Adrenal gland (tissue), 5 donors: ENCODE data around the gene ERC1.
"Not testable (repeated sequence)": the region's sequence is repeated elsewhere in the genome, so short reads cannot be mapped to it uniquely, and the experiment has no call there.

ENCODE experiments used
- POLR2A ChIP-seq, 2 donors: fragments of 450-650 bp; IDR thresholded peaks; one replicate each; pipeline ENCODE4 v1.6.1; 2017; ENCODE audit warnings: antibody characterized with exemption in 2 of 2, mild to moderate bottlenecking in 2 of 2, moderate library complexity in 1 of 2
- TF ChIP-seq, protein P1 (sequence below), 6 experiments: fragments of 450-650 bp in 4 of 6; fragments of 200-600 bp in 2 of 6; sonication (generic) in 1 of 6; IDR thresholded peaks; 1 replicate in 5 of 6; 2 replicates in 1 of 6; pipeline versions ENCODE4 v1.5.1 to v1.8.0; 2016 to 2021; ENCODE audit warnings: antibody characterized with exemption in 6 of 6, mild to moderate bottlenecking in 2 of 6, moderate library complexity in 1 of 6
- donor health status: DM: no; HTN: no; CAD: no.

- not testable (repeated sequence) for TF ChIP-seq POLR2A (IDR thresholded peaks at IDR 0.05)
- TF ChIP-seq, protein P1, sequence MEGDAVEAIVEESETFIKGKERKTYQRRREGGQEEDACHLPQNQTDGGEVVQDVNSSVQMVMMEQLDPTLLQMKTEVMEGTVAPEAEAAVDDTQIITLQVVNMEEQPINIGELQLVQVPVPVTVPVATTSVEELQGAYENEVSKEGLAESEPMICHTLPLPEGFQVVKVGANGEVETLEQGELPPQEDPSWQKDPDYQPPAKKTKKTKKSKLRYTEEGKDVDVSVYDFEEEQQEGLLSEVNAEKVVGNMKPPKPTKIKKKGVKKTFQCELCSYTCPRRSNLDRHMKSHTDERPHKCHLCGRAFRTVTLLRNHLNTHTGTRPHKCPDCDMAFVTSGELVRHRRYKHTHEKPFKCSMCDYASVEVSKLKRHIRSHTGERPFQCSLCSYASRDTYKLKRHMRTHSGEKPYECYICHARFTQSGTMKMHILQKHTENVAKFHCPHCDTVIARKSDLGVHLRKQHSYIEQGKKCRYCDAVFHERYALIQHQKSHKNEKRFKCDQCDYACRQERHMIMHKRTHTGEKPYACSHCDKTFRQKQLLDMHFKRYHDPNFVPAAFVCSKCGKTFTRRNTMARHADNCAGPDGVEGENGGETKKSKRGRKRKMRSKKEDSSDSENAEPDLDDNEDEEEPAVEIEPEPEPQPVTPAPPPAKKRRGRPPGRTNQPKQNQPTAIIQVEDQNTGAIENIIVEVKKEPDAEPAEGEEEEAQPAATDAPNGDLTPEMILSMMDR (IDR thresholded peaks at IDR 0.05): not testable (repeated sequence)
Measured at GRCh38 chr12:1316991-1317390, 326.0 kb downstream of the ERC1 start.
